K562 (cell line): ENCODE results near the gene FUBP3. TPM values are rescaled to one million over a fixed set of nuclear protein-coding genes. Genes with fewer than 3 reads are reported as not detected.

ENCODE experiments used
- BRCA1 ChIP-seq, 2 experiments: fragments of 450-650 bp in 1 of 2; sonication (generic) in 1 of 2; formaldehyde crosslinking in 1 of 2; IDR thresholded peaks; 2 replicates each; pipeline versions ENCODE4 v1.5.0 to v1.6.1; 2017 to 2020; ENCODE audit warnings: mild to moderate bottlenecking in 1 of 2, missing genetic modification reagents in 1 of 2
- EGR1 ChIP-seq: fragments of 450-650 bp; conservative IDR thresholded peaks from 2 replicates; pipeline ENCODE4 v1.6.1; 2017; ENCODE audit warnings: mild to moderate bottlenecking
- FOXJ2 ChIP-seq: fragments of 200-800 bp; sonication (Bioruptor generic); IDR thresholded peaks from 2 replicates; pipeline ENCODE4 v1.6.1; 2016; ENCODE audit warnings: missing genetic modification characterization, missing compliant biosample characterization
- GATAD2B ChIP-seq: fragments of 450-650 bp; IDR thresholded peaks from 2 replicates; pipeline ENCODE4 v1.6.1; 2017; ENCODE audit warnings: mild to moderate bottlenecking, borderline replicate concordance
- HDAC3 ChIP-seq: fragments of 450-650 bp; IDR thresholded peaks from 2 replicates; pipeline ENCODE4 v1.6.1; 2018; ENCODE audit warnings: borderline replicate concordance, mild to moderate bottlenecking, moderate library complexity; ENCODE audit not compliant: partially characterized antibody
- HIVEP1 ChIP-seq: fragments of 250-450 bp; sonication (Bioruptor Pico); IDR thresholded peaks from 2 replicates; pipeline ENCODE4 v1.4.0; 2020; ENCODE audit warnings: mild to moderate bottlenecking
- HNRNPLL ChIP-seq: fragments of 200-400 bp; formaldehyde crosslinking; IDR thresholded peaks from 2 replicates; pipeline ENCODE4 v1.6.1; 2017; ENCODE audit warnings: low read length, low read depth, mild to moderate bottlenecking; ENCODE audit not compliant: poor library complexity, severe bottlenecking
- LEF1 ChIP-seq: fragments of 450-650 bp; IDR thresholded peaks from 2 replicates; pipeline ENCODE4 v1.6.1; 2016; ENCODE audit warnings: mild to moderate bottlenecking
- MEIS2 ChIP-seq: fragments of 450-650 bp; IDR thresholded peaks from 2 replicates; pipeline ENCODE4 v1.6.1; 2014; ENCODE audit warnings: mild to moderate bottlenecking; ENCODE audit not compliant: partially characterized antibody
- OTX1 ChIP-seq: fragments of 450-650 bp; formaldehyde crosslinking; IDR thresholded peaks from 2 replicates; pipeline ENCODE4 v1.4.0; 2022; ENCODE audit warnings: mild to moderate bottlenecking
- PCBP2 ChIP-seq: fragments of 200-400 bp; formaldehyde crosslinking; IDR thresholded peaks from 2 replicates; pipeline ENCODE4 v1.6.1; 2018; ENCODE audit warnings: low read length, low read depth, mild to moderate bottlenecking, moderate library complexity; ENCODE audit not compliant: poor library complexity, severe bottlenecking
- RFX5 ChIP-seq: IDR thresholded peaks from 2 replicates; pipeline ENCODE4 v1.6.1; 2011; ENCODE audit warnings: low read depth, mild to moderate bottlenecking, improper control_type of control experiment, low read length
- SRF ChIP-seq, 2 experiments: fragments of 250-450, 450-650 bp in 1 of 2; sonication (Bioruptor Pico) in 1 of 2; sonication (generic) in 1 of 2; formaldehyde crosslinking; IDR thresholded peaks; 2 replicates each; pipeline versions ENCODE4 v1.5.0 to v1.5.1; 2020 to 2022; ENCODE audit warnings: mild to moderate bottlenecking in 1 of 2, missing genetic modification reagents in 1 of 2
- THRAP3 ChIP-seq: fragments of 450-650 bp; IDR thresholded peaks from 2 replicates; pipeline ENCODE4 v1.6.1; 2016; ENCODE audit warnings: mild to moderate bottlenecking, inconsistent platforms, borderline replicate concordance
- TSC22D4 ChIP-seq: fragments of 450-650 bp; IDR thresholded peaks from 2 replicates; pipeline ENCODE4 v1.6.1; 2016; ENCODE audit warnings: missing genetic modification characterization, missing biosample characterization, control low read depth
- ZFP36 ChIP-seq: fragments of 150-350 bp; IDR thresholded peaks from 2 replicates; pipeline ENCODE4 v1.6.1; 2018; ENCODE audit warnings: low read length, low read depth; ENCODE audit not compliant: partially characterized antibody
- ZNF224 ChIP-seq: sonication (generic); formaldehyde crosslinking; IDR thresholded peaks from 2 replicates; pipeline ENCODE4 v1.8.0; 2022; ENCODE audit warnings: mild to moderate bottlenecking, missing genetic modification reagents
- ZNF347 ChIP-seq: fragments of 450-650 bp; formaldehyde crosslinking; IDR thresholded peaks from 2 replicates; pipeline ENCODE4 v1.4.0; 2020; ENCODE audit warnings: low read depth, mild to moderate bottlenecking, moderate library complexity
- polyA plus RNA-seq, 8 experiments: library from polyadenylated mRNA; depleted of rRNA in 4 of 8; stranded (reverse) in 5 of 8; unstranded in 3 of 8; fragments of >200 nt; fragmentation: Nextera tagmentation in 2 of 8; fragmentation: Illumina TruSeq in 1 of 8; extraction: Ambion mirVana in 2 of 8; extraction: Trizol in 1 of 8; gene quantifications; 2 replicates each; pipeline versions ENCODE4 v1.2.1 to v1.2.3, GENCODE V29; 2011 to 2014; ENCODE audit warnings: inconsistent platforms in 1 of 8, missing spikeins in 1 of 8
- total RNA-seq, 7 experiments: library from RNA; depleted of rRNA in 6 of 7; stranded (reverse); fragments of >200 nt in 6 of 7; fragmentation: Illumina TruSeq in 2 of 7; extraction: Trizol in 2 of 7; gene quantifications; 2 replicates each; pipeline versions ENCODE4 v1.2.1 to v1.2.3, GENCODE V29; 2011 to 2021; ENCODE audit warnings: low replicate concordance in 1 of 7
- TF ChIP-seq, protein P1 (sequence below): fragments of 450-650 bp; formaldehyde crosslinking; IDR thresholded peaks from 2 replicates; pipeline ENCODE4 v1.4.0; 2020; ENCODE audit warnings: mild to moderate bottlenecking, mixed read lengths
- TF ChIP-seq, protein P2 (sequence below): fragments of 250-450 bp; sonication (Bioruptor Pico); IDR thresholded peaks from 2 replicates; pipeline ENCODE4 v1.8.0; 2021; ENCODE audit warnings: moderate library complexity, mild to moderate bottlenecking, inconsistent platforms
- TF ChIP-seq, protein P3 (sequence below): fragments of 250-450 bp; sonication (Bioruptor Pico); IDR thresholded peaks from 2 replicates; pipeline ENCODE4 v1.8.0; 2022; ENCODE audit warnings: moderate library complexity, mild to moderate bottlenecking, inconsistent platforms
- TF ChIP-seq, protein P4 (sequence below): sonication (generic); formaldehyde crosslinking; IDR thresholded peaks from 2 replicates; pipeline ENCODE4 v1.9.0; 2022; ENCODE audit warnings: mild to moderate bottlenecking, missing genetic modification reagents

FUBP3 gene
- total and polyA plus RNA-seq, 9 of the 15 experiments (the other 6 are each of a cell fraction or from before 2014, with no cell fraction given), result 3.0 to 64.0 (median 48.1) TPM

DNA sequence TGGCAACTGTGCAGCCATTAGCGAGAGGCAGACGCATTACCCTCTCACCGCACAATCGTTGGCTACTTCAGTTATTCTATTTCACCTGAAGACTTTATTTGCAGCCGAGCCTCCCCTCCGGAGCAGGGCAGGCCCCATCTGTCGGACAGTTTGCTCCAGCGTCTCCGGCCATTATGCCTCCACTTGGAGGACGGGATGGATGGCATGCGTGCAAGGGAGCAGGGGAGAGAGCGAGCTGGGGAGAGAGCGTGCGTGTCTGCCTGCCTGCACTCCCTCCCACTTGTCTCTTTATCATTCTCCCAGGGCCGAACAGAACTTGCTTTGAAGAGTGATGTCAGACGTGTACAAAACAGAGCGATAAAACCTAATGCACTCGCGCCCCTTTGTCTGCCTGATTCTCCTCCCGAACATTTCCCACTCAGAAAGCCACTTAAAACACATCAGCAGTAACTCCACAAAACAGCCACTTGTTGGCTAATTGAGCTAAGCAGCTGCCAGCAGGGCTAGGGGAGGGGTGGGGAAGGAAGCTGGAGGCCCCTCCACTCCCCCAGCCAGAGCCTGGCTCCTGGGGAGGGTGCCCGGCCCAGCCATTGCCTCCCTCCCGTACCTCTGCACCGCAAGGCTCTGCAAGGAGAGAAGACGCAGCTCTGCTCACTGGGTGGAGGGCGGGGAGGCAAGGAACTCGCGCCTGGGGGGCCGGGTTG lies 43.4 kb upstream of the FUBP3 start (continued):
- TF ChIP-seq SRF (CRISPR knock-in tag; IDR thresholded peaks at IDR 0.05), result peak in 1 of 2 experiments; percentile 44; a peak in 1 of 4 replicates
- TF ChIP-seq ZNF347 (CRISPR knock-in tag), result no peak
- TF ChIP-seq GATAD2B, result no peak
- no peak for TF ChIP-seq RFX5
- no peak for TF ChIP-seq HDAC3
- no peak for TF ChIP-seq ZFP36
- no peak for TF ChIP-seq HIVEP1
- no peak for TF ChIP-seq FOXJ2 (tag)
- no peak for TF ChIP-seq THRAP3
- TF ChIP-seq, protein P1, sequence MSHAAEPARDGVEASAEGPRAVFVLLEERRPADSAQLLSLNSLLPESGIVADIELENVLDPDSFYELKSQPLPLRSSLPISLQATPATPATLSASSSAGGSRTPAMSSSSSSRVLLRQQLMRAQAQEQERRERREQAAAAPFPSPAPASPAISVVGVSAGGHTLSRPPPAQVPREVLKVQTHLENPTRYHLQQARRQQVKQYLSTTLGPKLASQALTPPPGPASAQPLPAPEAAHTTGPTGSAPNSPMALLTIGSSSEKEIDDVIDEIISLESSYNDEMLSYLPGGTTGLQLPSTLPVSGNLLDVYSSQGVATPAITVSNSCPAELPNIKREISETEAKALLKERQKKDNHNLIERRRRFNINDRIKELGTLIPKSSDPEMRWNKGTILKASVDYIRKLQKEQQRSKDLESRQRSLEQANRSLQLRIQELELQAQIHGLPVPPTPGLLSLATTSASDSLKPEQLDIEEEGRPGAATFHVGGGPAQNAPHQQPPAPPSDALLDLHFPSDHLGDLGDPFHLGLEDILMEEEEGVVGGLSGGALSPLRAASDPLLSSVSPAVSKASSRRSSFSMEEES, result no peak
- no peak for TF ChIP-seq OTX1 (CRISPR knock-in tag)
- no peak for TF ChIP-seq PCBP2
- peak; percentile 60 for TF ChIP-seq MEIS2
- no peak for TF ChIP-seq TSC22D4 (tag)
- no peak for TF ChIP-seq EGR1
- TF ChIP-seq, protein P2, sequence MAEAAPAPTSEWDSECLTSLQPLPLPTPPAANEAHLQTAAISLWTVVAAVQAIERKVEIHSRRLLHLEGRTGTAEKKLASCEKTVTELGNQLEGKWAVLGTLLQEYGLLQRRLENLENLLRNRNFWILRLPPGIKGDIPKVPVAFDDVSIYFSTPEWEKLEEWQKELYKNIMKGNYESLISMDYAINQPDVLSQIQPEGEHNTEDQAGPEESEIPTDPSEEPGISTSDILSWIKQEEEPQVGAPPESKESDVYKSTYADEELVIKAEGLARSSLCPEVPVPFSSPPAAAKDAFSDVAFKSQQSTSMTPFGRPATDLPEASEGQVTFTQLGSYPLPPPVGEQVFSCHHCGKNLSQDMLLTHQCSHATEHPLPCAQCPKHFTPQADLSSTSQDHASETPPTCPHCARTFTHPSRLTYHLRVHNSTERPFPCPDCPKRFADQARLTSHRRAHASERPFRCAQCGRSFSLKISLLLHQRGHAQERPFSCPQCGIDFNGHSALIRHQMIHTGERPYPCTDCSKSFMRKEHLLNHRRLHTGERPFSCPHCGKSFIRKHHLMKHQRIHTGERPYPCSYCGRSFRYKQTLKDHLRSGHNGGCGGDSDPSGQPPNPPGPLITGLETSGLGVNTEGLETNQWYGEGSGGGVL (CRISPR knock-in tag), result no peak
- TF ChIP-seq, protein P3, sequence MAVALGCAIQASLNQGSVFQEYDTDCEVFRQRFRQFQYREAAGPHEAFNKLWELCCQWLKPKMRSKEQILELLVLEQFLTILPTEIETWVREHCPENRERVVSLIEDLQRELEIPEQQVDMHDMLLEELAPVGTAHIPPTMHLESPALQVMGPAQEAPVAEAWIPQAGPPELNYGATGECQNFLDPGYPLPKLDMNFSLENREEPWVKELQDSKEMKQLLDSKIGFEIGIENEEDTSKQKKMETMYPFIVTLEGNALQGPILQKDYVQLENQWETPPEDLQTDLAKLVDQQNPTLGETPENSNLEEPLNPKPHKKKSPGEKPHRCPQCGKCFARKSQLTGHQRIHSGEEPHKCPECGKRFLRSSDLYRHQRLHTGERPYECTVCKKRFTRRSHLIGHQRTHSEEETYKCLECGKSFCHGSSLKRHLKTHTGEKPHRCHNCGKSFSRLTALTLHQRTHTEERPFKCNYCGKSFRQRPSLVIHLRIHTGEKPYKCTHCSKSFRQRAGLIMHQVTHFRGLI (CRISPR knock-in tag), result no peak
- TF ChIP-seq HNRNPLL, result peak; percentile 26
- TF ChIP-seq LEF1, result peak; percentile 82
- TF ChIP-seq ZNF224, result no peak
- TF ChIP-seq BRCA1 (IDR thresholded peaks at IDR 0.05), result no peak
- TF ChIP-seq BRCA1 (CRISPR knock-in tag; IDR thresholded peaks at IDR 0.05), result no peak
- TF ChIP-seq, protein P4, sequence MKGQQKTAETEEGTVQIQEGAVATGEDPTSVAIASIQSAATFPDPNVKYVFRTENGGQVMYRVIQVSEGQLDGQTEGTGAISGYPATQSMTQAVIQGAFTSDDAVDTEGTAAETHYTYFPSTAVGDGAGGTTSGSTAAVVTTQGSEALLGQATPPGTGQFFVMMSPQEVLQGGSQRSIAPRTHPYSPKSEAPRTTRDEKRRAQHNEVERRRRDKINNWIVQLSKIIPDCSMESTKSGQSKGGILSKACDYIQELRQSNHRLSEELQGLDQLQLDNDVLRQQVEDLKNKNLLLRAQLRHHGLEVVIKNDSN (CRISPR knock-in tag), result no peak; the same call in 1 of the 2 replicates
